Fibroblast of skin of back (primary cell): ENCODE data around the gene ANTKMT.
"Not testable (repeated sequence)": the region's sequence is repeated elsewhere in the genome, so short reads cannot be mapped to it uniquely, and the experiment has no call there.

Source experiments
- DNase-seq: peaks from one replicate; pipeline ENCODE4 v3.0.0-alpha.2; 2013

ANTKMT gene

GRCh38 chr16:743794-744500 is 23.0 kb downstream of the ANTKMT start:
- DNase-seq = no peak

GRCh38 chr16:745739-746138 is 24.8 kb downstream of the ANTKMT start:
- no peak for DNase-seq

- DNase-seq = no peak
These were observed 25.7 kb downstream of the ANTKMT start for GRCh38 chr16:746637-747036.

- DNase-seq = no peak
These were observed 27.2 kb downstream of the ANTKMT start for GRCh38 chr16:747978-748746.

- DNase-seq = peak; percentile 69
These were observed 28.1 kb downstream of the ANTKMT start for GRCh38 chr16:749010-749409.

GRCh38 chr16:750485-750884 is 29.5 kb downstream of the ANTKMT start:
- DNase-seq = no peak

- DNase-seq = no peak
These were observed 30.4 kb downstream of the ANTKMT start for GRCh38 chr16:751152-752006.

GRCh38 chr16:752007-752312 is 31.0 kb downstream of the ANTKMT start:
- DNase-seq = no peak

GRCh38 chr16:754121-754607 is 33.2 kb downstream of the ANTKMT start:
- not testable (repeated sequence) for DNase-seq

- no peak for DNase-seq
These were observed 33.7 kb downstream of the ANTKMT start for GRCh38 chr16:754656-755055.

- no peak for DNase-seq
These were observed 35.5 kb downstream of the ANTKMT start for GRCh38 chr16:756428-756827.

- no peak for DNase-seq
These were observed 38.4 kb downstream of the ANTKMT start for GRCh38 chr16:759110-759910.

- DNase-seq = no peak
These were observed 39.1 kb downstream of the ANTKMT start for GRCh38 chr16:760065-760464.

GRCh38 chr16:760545-761343 is 39.8 kb downstream of the ANTKMT start, which contains the start of gene MSLN:
Gene MSLN (plus strand): TSS chr16:760734. CDS start chr16:762681, 1,947 bp downstream.
- no peak for DNase-seq

GRCh38 chr16:761625-762513 is 40.9 kb downstream of the ANTKMT start:
- no peak for DNase-seq

- DNase-seq = no peak
These were observed 41.8 kb downstream of the ANTKMT start for GRCh38 chr16:762595-763268.

GRCh38 chr16:763369-764183 is 42.6 kb downstream of the ANTKMT start:
- DNase-seq = no peak

GRCh38 chr16:764184-764750 is 43.3 kb downstream of the ANTKMT start:
- DNase-seq = no peak
